ENCODE data around the gene AATK.

DNA sequence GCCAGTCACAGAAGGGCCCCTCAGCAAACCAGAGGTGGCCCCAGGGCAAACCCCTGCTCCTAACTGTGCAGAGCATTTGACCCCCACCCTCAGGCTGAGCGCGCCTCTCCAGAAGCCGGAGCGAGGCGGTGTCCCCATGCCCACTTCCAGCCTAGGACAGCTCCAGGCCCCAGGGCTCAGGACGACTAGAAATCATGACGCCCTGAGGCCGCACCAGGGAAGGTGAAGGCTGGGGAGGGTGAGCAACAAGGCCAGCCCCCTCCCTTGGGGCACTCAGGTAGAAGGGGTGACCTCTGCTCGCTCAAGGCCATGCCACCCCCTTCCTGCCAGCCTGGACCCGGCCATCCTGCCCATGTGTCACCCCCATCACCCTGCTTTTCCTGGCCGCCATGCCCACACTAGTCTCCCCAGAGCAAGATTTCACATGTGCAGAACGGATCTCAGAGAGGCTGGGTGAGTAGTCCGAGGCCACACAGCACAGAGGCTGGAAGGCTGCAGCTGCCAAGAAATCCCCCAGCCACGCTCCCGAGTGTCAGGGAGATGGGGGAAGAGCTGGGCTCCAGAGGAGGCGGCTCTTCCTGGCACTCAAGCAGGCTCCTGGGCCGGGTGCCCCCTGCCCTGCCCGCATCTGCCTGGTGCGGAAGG, 2.8 kb downstream of the AATK start:
- TF ChIP-seq FOXM1 (IDR thresholded peaks at IDR 0.05; ENCODE audit: borderline replicate concordance), result no peak
- no peak for TF ChIP-seq TARDBP (IDR thresholded peaks at IDR 0.05)
- TF ChIP-seq FOXA1 (IDR thresholded peaks at IDR 0.05), result no peak
- TF ChIP-seq SUZ12 (IDR thresholded peaks at IDR 0.05), result no peak
- no peak for TF ChIP-seq L3MBTL2 (conservative IDR thresholded peaks at IDR 0.05)
- no peak for TF ChIP-seq SP1 (IDR thresholded peaks at IDR 0.05)
- no peak for TF ChIP-seq NFRKB (IDR thresholded peaks at IDR 0.05)
- no peak for TF ChIP-seq LEF1 (IDR thresholded peaks at IDR 0.05; ENCODE audit: borderline replicate concordance)
- no peak for TF ChIP-seq BHLHE40 (IDR thresholded peaks at IDR 0.05; ENCODE audit: borderline replicate concordance)

All from HEK293T (cell line).